Fibroblast of lung (primary cell): ENCODE measurements around the gene CCDC87. TPM values are rescaled to one million over a fixed set of nuclear protein-coding genes. Genes with fewer than 3 reads are reported as not detected.
A peak's percentile ranks its signal among the peaks of the same experiment; 100 is the strongest.

Experiments
- DNase-seq, 2 donors: peaks; one replicate each; pipeline versions ENCODE4 v3.0.0 to v3.0.0-alpha.2; 2010; ENCODE audit warnings: low read depth in 2 of 2
- H2AFZ ChIP-seq: 2 replicates; pipeline ENCODE4 v1.5.1; 2012; ENCODE audit warnings: low read length, control low read depth, inconsistent platforms
- H3K27ac ChIP-seq: 2 replicates; pipeline ENCODE4 v1.5.1; 2011; ENCODE audit warnings: low read length, control low read depth; ENCODE audit not compliant: insufficient read depth
- H3K27me3 ChIP-seq: 2 replicates; pipeline ENCODE4 v1.5.1; 2011; ENCODE audit warnings: mild to moderate bottlenecking, low read length; ENCODE audit not compliant: control insufficient read depth, insufficient read depth
- H3K36me3 ChIP-seq: 2 replicates; pipeline ENCODE4 v1.5.1; 2011; ENCODE audit warnings: low read length; ENCODE audit not compliant: control insufficient read depth, insufficient read depth
- H3K4me1 ChIP-seq: 2 replicates; pipeline ENCODE4 v1.5.1; 2011; ENCODE audit warnings: low read length; ENCODE audit not compliant: control insufficient read depth, insufficient read depth; ENCODE audit errors: extremely low read depth
- H3K4me2 ChIP-seq: 2 replicates; pipeline ENCODE4 v1.5.1; 2011; ENCODE audit warnings: low read length, control low read depth; ENCODE audit not compliant: insufficient read depth; ENCODE audit errors: extremely low read depth
- H3K4me3 ChIP-seq, 4 experiments: fragments of 200-600 bp in 1 of 4; sonication (generic) in 1 of 4; replicated peaks in 1 of 4; 2 replicates each; pipeline ENCODE4 v1.5.1; 2011 to 2016; ENCODE audit warnings: low read length in 4 of 4, low read depth in 3 of 4, mild to moderate bottlenecking in 3 of 4, control low read depth in 2 of 4, inconsistent platforms in 1 of 4, mixed read lengths in 1 of 4; ENCODE audit not compliant: insufficient read depth in 1 of 4; ENCODE audit errors: control extremely low read depth in 1 of 4
- H3K79me2 ChIP-seq: 2 replicates; pipeline ENCODE4 v1.5.1; 2012; ENCODE audit warnings: mild to moderate bottlenecking, low read length, inconsistent platforms; ENCODE audit not compliant: control insufficient read depth, insufficient read depth
- H3K9ac ChIP-seq: 2 replicates; pipeline ENCODE4 v1.5.1; 2011; ENCODE audit warnings: mild to moderate bottlenecking, low read length, control low read depth; ENCODE audit not compliant: insufficient read depth
- H3K9me3 ChIP-seq: 2 replicates; pipeline ENCODE4 v1.5.1; 2012; ENCODE audit warnings: low read depth, low read length; ENCODE audit not compliant: control insufficient read depth, insufficient read depth
- H4K20me1 ChIP-seq: 2 replicates; pipeline ENCODE4 v1.5.1; 2011; ENCODE audit warnings: low read length; ENCODE audit not compliant: control insufficient read depth, insufficient read depth; ENCODE audit errors: extremely low read depth
- EZH2 ChIP-seq: IDR thresholded peaks from 2 replicates; pipeline ENCODE4 v1.5.1; 2012; ENCODE audit warnings: low read length, control low read depth, mild to moderate bottlenecking; ENCODE audit errors: missing control alignments
- polyA plus RNA-seq, 2 donors: library from polyadenylated mRNA; depleted of rRNA in 1 of 2; stranded (reverse) in 1 of 2; unstranded in 1 of 2; fragments of >200 nt; gene quantifications; 2 replicates each; pipeline ENCODE4 v1.2.1, GENCODE V29; 2011 to 2012; ENCODE audit warnings: missing spikeins in 1 of 2
- total RNA-seq: library from RNA; depleted of rRNA; stranded (reverse); fragments of >200 nt; gene quantifications from 2 replicates; pipeline ENCODE4 v1.2.1, GENCODE V29; 2014
- TF ChIP-seq, protein P1 (sequence below), 2 donors: IDR thresholded peaks in 1 of 2; conservative IDR thresholded peaks in 1 of 2; 1 replicate in 1 of 2; 2 replicates in 1 of 2; pipeline ENCODE4 v1.5.1; 2011 to 2012; ENCODE audit warnings: low read length in 2 of 2, control low read depth in 1 of 2, inconsistent platforms in 1 of 2, low read depth in 1 of 2, mild to moderate bottlenecking in 1 of 2

Gene CCDC87
- total and polyA plus RNA-seq, 2 donors (not counting 1 experiment from before 2014, with no cell fraction given), result 0.11 to 0.33 TPM

DNA sequence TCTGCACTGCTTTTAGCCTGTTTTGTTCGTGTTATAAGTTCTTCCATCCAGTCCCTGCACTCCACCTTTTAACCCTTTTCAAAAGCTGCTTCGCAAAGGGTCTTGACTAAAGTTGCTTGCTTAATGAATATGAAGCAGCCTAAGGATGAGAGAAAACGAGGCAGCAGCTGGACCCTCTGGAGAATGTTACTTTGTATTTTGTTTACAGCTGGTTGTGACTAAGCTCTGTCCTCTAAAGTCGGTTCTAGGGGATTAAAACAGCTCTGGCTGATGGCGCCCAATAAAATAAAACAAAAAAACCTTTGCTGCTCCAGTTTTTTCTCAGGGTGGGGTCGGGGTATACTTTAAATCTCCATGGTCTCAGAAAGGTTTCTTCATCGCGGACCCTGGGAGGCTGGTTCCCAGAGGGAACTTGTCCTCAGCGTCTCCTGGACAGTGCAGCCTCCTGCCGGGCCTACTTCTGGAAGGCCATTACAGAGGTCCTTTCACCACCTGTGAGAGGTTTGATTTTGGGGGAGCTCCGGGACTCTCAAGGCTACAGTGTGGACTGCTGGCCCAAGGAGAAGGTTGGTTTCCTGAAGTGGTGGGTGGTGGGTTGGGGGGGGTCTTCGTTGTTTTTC is 44.8 kb upstream of the CCDC87 start:
- Histone ChIP-seq H3K4me3 (peak overlapping the region; percentile 28 to 61 (median 53)), H4K20me1 (no peaks in the 10 kb centered on the region), H3K9me3 (no peaks in the 10 kb centered on the region), H3K4me1 (peaks cover 5% of the 10 kb centered on the region), H3K27ac (peak overlapping the region; percentile 49), H3K36me3 (peaks cover 3% of the 10 kb centered on the region), H3K4me2 (peak overlapping the region; percentile 96), H3K9ac (no peak overlapping the region), H3K27me3 (no peaks in the 10 kb centered on the region), H2AFZ (peak overlapping the region; percentile 35), H3K79me2 (peaks cover 80% of the 10 kb centered on the region)
- DNase-seq, result no peak
- TF ChIP-seq, protein P1, sequence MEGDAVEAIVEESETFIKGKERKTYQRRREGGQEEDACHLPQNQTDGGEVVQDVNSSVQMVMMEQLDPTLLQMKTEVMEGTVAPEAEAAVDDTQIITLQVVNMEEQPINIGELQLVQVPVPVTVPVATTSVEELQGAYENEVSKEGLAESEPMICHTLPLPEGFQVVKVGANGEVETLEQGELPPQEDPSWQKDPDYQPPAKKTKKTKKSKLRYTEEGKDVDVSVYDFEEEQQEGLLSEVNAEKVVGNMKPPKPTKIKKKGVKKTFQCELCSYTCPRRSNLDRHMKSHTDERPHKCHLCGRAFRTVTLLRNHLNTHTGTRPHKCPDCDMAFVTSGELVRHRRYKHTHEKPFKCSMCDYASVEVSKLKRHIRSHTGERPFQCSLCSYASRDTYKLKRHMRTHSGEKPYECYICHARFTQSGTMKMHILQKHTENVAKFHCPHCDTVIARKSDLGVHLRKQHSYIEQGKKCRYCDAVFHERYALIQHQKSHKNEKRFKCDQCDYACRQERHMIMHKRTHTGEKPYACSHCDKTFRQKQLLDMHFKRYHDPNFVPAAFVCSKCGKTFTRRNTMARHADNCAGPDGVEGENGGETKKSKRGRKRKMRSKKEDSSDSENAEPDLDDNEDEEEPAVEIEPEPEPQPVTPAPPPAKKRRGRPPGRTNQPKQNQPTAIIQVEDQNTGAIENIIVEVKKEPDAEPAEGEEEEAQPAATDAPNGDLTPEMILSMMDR (conservative IDR thresholded peaks at IDR 0.05 in 1 of 2, IDR thresholded peaks at IDR 0.05 in 1 of 2; ENCODE audit: low read depth in 1 of 2, low read length in 2 of 2), result no peak
- TF ChIP-seq EZH2, result no peak

DNA sequence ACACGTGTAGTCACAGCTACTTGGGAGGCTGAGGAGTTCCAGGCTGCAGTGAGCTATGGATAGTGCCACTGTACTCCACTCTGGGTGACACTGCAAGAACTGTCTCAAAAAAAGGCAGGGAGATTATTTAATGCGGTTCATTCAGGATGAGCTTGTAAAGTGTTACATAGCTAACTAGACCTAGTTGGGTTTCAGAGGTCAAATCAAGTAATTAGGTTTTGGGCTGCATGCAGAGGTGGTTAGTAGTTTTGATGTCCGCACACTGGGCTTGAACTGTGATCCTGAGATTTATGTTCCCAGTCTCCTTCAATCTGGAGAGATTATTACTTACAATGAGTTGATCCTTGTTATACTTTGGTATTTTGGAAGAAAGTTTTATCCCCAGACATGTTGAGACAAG is 43.5 kb upstream of the CCDC87 start:
- peaks cover 78% of the 10 kb centered on the region for H3K79me2 ChIP-seq
- no peak overlapping the region for H3K9ac ChIP-seq
- no peaks in the 10 kb centered on the region for H4K20me1 ChIP-seq
- TF ChIP-seq EZH2, result no peak
- TF ChIP-seq, protein P1 (conservative IDR thresholded peaks at IDR 0.05 in 1 of 2, IDR thresholded peaks at IDR 0.05 in 1 of 2; ENCODE audit: low read depth in 1 of 2, low read length in 2 of 2), result no peak
- H2AFZ ChIP-seq, result no peak overlapping the region
- H3K27ac ChIP-seq, result no peak overlapping the region
- peaks cover 5% of the 10 kb centered on the region for H3K4me1 ChIP-seq
- H3K9me3 ChIP-seq, result no peaks in the 10 kb centered on the region
- H3K4me3 ChIP-seq, result no peak overlapping the region
- H3K27me3 ChIP-seq, result no peaks in the 10 kb centered on the region
- no peak overlapping the region for H3K4me2 ChIP-seq
- peaks cover 3% of the 10 kb centered on the region for H3K36me3 ChIP-seq
- DNase-seq, result no peak

DNA sequence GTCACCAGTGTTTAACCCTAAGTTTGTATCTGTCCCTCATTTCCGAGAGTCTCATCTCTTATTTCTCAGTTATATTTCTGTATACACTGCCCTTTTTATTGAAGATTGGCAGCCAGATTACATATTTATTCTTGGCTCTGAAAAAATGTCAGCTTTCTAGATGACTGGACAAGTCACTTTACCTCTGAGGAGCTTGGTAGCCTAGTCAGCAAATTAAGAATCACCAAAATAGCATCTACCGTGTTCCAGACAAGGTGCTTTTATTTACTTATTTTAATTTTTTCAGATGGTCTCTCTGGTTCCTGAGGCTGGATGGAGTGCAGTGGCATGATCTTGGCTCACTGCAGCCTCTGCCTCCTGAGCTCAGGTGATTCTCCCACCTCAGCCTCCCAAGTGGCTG is 40.1 kb upstream of the CCDC87 start:
- Histone ChIP-seq H3K79me2 (peaks cover 80% of the 10 kb centered on the region), H2AFZ (no peak overlapping the region), H3K36me3 (peaks cover 6% of the 10 kb centered on the region), H3K9me3 (no peaks in the 10 kb centered on the region), H3K27ac (no peak overlapping the region), H3K9ac (no peak overlapping the region), H3K4me2 (no peak overlapping the region), H4K20me1 (no peaks in the 10 kb centered on the region), H3K27me3 (no peaks in the 10 kb centered on the region), H3K4me3 (no peak overlapping the region), H3K4me1 (no peaks in the 10 kb centered on the region)
- no peak for TF ChIP-seq EZH2
- TF ChIP-seq, protein P1 (conservative IDR thresholded peaks at IDR 0.05 in 1 of 2, IDR thresholded peaks at IDR 0.05 in 1 of 2; ENCODE audit: low read depth in 1 of 2, low read length in 2 of 2), result no peak
- no peak for DNase-seq
